Omental fat pad (tissue), 4 donors: ENCODE results near the gene FNIP2. TPM values are rescaled to one million over a fixed set of nuclear protein-coding genes. Genes with fewer than 3 reads are reported as not detected.

Source experiments
- ATAC-seq: fragments of 150-250 bp; one replicate; pipeline ENCODE4 v1.9.1; 2016; ENCODE audit warnings: mild to moderate bottlenecking, moderate library complexity; ENCODE audit not compliant: low FRiP score
- DNase-seq: peaks from one replicate; pipeline ENCODE4 v3.0.0-alpha.2; 2019; ENCODE audit warnings: low spot score
- CTCF ChIP-seq, 3 donors: fragments of 450-650 bp; IDR thresholded peaks; one replicate each; pipeline ENCODE4 v1.5.1; 2016 to 2017; ENCODE audit warnings: antibody characterized with exemption in 3 of 3, mild to moderate bottlenecking in 3 of 3, moderate library complexity in 2 of 3
- total RNA-seq, 4 donors: library from RNA; depleted of rRNA; stranded (reverse); fragments of >200 nt; gene quantifications; one replicate each; pipeline ENCODE4 v1.1.0, GENCODE V29; 2016

The FNIP2 gene
- total RNA-seq, 4 donors from 2014 or later: 56.4 to 125 (median 73.4) TPM

GRCh38 chr4:158782551-158783360, 13.9 kb downstream of the FNIP2 start:
- no peak for TF ChIP-seq CTCF (IDR thresholded peaks at IDR 0.05)
- peak; percentile 57 for ATAC-seq
- no peak for DNase-seq

GRCh38 chr4:158783785-158784184, 15.0 kb downstream of the FNIP2 start:
- TF ChIP-seq CTCF (IDR thresholded peaks at IDR 0.05): no peak
- DNase-seq (no peak), ATAC-seq (no peak)

GRCh38 chr4:158785718-158786117, 16.9 kb downstream of the FNIP2 start:
- ATAC-seq: no peak
- no peak for DNase-seq
- TF ChIP-seq CTCF (IDR thresholded peaks at IDR 0.05): no peak

- ATAC-seq: no peak
- no peak for TF ChIP-seq CTCF (IDR thresholded peaks at IDR 0.05)
- no peak for DNase-seq
These were observed 17.3 kb downstream of the FNIP2 start for GRCh38 chr4:158786121-158786601.

- ATAC-seq (no peak), DNase-seq (no peak)
- TF ChIP-seq CTCF (IDR thresholded peaks at IDR 0.05): no peak
These were observed 18.1 kb downstream of the FNIP2 start for GRCh38 chr4:158786955-158787354.

- ATAC-seq: no peak
- DNase-seq: no peak
- no peak for TF ChIP-seq CTCF (IDR thresholded peaks at IDR 0.05)
These were observed 19.1 kb downstream of the FNIP2 start for GRCh38 chr4:158787709-158788475.
